HG02885 (cell line): ENCODE results near the gene GALNT14.

Experiments used
- ATAC-seq: cut with Tn5 transposase; IDR thresholded peaks from one replicate; pipeline ENCODE4 v1.9.1; 2021; ENCODE audit warnings: mild to moderate bottlenecking; ENCODE audit not compliant: unreplicated experiment, poor library complexity

Gene GALNT14

DNA sequence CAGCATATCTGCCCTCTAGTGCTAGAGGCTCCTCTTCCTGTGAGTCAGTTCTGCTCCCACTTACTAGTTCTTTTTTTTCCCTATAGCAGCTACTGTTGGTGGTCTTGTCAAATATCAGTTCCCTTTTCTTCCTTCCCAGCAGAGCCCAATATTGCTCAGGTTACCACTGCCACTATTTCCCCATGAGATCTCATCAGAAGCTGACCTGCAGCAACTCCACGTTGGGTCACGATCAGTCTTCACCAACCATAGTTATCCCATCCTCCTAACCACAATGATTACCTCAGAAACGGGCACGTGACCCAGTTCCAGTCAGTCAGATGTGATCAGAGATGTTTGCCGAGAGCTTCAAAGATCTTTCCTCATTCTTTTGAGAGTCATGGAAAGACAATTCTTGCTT lies 271.3 kb downstream of the GALNT14 start:
- no peak for ATAC-seq

DNA sequence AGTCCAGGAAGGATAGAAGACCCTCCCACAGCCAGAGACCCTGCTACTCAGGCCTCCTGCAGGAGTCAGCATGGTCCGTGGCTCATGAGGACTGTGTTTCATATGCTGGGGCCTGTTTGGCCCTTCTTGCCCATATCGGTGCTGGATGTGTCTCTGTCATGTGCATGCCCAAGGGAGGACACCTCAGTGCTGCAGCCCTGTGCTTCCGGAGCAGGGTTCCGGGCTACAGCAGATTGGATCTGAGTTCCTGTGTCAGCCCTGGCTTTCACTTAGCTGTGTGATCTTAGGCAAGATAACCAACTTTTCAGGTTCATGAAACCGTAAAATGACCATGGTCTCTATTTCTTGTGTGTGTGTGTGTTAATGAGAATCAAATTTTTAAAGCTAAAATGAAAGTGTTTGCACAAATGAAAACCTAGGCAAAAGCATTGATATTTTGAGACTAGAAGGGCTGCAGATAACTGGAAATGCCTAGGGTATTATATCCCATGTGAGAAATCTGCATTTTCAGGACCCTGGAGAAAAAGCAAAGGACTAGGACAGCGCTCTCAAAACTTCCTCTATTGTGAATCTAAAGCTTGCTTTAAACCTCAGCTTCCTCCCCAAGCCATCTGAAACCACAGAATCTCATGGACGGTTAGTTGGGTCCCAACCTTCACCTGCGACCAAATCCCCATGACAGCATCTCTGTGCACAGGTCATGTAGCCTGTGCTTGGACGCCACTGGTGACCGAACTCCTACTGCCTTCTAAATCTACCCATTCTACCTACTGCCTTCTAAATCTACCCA lies 272.2 kb downstream of the GALNT14 start:
- peak; percentile 49 for ATAC-seq

DNA sequence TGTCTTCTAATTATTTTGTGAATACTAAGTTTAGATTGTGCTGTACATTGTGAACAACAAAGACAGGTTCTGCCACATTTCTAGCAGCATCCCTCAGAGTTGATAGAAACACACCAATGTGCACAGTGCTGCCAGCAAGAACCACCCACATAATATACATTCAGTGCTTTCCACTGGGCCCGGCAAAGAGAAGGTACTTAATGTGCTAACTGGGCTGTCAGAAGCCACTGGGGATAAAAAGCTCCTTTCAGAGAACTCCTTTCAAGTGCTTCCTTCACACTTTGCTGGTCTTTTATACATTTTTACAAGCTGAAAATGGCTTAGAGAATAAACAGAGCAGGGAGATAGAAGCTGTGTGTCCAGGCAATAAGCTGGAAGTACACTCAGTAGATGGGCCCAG lies 273.0 kb downstream of the GALNT14 start:
- ATAC-seq: no peak

DNA sequence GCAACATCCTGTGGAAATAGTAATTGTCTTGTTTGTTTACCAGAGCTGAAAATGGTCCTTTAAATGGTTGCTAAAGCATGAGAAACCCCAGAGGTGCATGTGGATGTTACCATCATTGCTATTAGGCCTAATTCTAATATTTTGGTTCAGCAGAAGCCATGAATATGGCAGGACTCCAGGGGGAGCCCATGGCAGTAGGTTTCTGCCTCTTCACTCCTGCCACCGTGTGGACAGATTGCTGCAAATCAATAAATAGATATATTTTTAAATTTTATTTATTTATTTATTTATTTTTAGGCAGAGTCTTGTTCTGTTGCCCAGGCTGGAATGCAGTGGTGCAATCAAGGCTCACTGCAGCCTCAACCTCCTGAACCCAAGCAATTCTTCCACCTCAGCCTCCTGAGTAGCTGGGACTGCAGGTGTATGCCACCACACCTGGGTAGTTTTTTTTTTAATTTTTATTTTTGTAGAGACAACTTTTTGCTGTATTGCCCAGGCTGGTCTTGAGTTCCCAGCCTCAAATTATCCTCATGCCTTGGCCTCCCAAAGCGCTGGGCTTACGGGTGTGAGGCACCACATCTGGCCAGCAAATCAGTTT lies 276.1 kb downstream of the GALNT14 start:
- peak; percentile 55 for ATAC-seq

DNA sequence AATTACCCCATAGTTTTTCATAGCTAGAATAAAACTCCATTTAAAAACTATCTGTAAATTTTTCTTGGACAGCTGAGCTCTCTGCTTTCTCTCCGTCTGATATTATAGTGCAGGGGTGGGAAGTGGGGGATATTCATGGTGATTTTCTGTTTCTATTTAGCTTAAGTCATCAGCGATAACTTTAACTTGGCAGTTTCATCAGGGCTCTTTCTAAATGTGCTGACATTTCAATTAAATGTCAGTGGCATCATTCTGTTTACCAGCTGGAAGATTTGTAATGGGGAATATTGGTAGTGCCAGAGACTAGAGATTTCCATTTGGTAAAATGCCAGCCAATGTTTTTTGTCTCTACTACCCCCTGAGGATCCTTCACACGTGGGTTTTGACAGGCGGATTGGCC lies 277.5 kb downstream of the GALNT14 start:
- no peak for ATAC-seq
